GM04504 (cell line): ENCODE measurements around the gene CERS3.

Experiments used
- DNase-seq: peaks from one replicate; pipeline ENCODE4 v3.0.0-alpha.2; 2012; ENCODE audit warnings: low read depth

CERS3 gene

DNA sequence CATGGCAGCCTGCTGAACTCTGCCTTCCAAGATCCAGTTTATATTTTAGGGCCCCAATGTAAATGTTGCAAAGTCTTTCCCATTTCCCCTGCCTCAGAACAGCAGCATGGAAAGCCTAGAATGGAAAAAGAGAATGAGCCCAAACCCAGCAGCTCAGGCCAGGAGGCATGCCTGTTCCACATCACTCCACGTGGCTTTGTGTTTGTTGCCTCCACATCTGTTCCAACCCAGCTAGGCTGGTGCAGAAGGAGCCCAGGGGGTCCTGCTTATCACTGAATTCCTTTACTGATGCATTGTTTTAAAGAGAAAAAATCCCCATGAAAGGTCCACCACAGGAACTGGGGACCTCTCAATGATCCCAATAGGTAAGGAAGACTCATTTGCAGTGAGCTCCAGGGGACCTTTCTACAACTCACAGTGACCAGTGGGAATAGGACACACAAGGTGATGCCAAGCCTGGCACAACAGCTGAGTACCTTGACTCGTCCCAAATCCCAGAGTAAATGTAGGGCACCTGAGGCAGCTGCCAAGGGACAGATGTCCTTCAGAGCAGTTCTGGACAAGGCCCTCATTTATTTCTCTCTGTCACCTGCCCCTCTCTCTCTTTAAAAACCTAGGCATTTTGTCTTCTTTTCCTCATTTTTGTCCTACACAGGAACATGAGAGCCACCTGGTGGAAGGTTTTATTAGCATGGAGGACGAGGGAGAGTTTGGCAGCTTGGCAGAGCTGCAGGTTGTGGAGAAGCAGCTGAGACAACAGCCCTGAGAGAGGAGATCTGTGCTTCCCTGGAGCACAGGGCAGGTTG, 145.2 kb downstream of the CERS3 start:
- no peak for DNase-seq

- no peak for DNase-seq
Measured at GRCh38 chr15:100373942-100374341, 154.8 kb downstream of the CERS3 start.

DNA sequence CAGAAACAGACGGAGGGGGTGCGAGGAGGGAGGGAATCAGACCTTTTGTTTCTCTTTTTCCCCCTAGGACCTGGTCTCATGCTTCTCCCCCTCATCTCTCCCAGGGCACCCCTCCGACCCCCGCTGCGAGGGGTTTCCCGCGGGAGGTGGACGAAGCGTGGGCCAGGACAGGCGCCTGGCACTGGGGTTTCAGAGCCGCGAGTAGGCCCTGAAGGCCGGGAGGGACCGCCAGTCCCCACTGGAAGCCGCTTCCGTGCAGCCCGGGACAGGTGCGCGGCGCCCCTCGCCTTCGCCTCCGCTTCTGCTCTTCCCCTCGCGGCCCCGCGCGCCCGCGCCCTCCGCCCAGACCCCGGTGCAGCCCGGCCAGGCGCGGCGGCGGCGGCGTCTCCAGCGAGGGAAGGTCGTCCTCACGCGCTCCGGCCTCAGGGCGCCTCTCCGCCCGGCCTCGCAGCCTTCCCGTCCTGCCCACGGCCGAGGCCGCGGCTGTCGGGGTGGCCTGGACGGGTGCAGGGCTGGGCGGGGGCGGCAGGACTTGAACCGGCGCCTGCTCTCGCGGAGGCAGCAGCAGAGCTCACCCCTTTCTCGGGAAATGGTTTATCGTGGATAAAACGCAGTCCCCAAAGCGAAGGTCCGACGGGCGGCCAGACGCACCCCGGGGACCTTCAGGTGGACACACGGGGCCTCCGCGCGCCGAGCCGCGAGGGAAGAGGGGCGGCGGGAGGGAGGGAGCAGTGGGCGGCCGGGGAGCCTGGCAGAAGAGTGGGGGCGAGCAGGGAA, 155.4 kb downstream of the CERS3 start:
- DNase-seq: no peak

- no peak for DNase-seq
Measured at GRCh38 chr15:100372739-100373119, 156.0 kb downstream of the CERS3 start.

GRCh38 chr15:100355342-100355741, 173.4 kb downstream of the CERS3 start:
- no peak for DNase-seq

DNA sequence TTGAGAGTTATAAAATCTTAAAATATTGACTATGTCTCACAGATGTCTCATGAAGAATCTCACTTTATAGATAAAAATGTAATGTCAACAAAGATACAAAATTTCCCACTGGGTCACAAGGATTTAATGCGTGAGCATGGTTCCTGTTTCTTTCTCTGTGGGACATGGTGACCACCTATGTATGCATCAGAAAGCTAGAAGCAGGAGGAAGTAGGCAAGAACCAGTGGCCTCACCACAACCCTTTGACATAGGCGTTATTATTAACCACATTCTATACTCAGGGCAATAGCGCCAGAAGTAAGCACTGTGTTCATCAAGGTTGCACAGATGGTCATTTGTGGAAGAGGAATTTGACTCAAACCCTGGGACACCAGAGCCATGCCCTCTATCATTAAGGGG, 175.3 kb downstream of the CERS3 start:
- no peak for DNase-seq

DNA sequence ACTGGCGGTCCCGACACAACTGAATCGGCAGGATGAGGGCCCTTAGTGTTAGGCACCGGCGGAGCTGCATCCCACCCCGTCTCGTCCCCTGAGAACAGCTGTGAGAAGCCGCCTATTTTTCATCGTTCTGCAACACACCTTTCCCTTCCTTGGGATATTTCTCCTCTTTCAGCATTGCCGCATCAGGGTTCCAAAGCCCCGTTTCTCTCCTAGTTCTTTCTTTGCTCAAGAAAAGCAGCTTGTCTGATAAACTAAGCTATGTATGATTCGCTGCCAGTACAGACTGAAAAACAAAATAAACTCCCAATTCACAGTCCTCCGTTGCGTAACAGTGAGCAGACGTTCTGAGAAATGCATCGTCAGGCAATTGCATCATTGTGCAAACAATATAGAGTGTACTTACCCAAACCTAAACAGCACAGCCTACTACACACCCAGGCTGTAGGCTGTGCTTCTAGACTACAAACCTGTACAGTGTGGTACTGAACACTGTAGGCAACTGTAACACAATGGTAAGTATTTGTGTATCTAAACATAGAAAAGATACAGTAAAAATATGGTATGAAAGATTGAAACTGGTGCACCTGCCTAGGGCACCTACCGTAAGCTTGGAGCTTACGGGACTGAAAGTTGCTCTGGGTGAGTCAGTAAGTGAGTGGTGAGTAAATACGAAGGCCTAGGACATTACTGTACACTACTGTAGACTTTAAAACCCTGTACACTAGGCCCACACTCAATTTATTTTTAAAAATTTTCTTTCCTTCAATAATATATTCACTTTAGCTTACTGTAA, 178.1 kb downstream of the CERS3 start:
- DNase-seq: no peak
